ENCODE data around the gene TTC34. TPM values are rescaled to one million over a fixed set of nuclear protein-coding genes. Genes with fewer than 3 reads are reported as not detected.

The TTC34 gene
- total RNA-seq, 2 experiments from 2014 or later, result 0.79 to 0.81 TPM

- peaks cover 6% of the 10 kb centered on the region for H3K36me3 Mint-ChIP-seq (ENCODE audit: low read depth)
- DNase-seq (no peak), ATAC-seq (no peak)
- no peak overlapping the region for H3K27ac Mint-ChIP-seq
- H3K4me1 Mint-ChIP-seq (ENCODE audit: low read depth), result no peaks in the 10 kb centered on the region
- peaks cover 36% of the 10 kb centered on the region for H3K27me3 Mint-ChIP-seq
- no peak overlapping the region for H3K4me3 Mint-ChIP-seq
- ChIA-PET POLR2A (no interaction called here), CTCF (no interaction called here)
- peaks cover 10% of the 10 kb centered on the region for H3K9me3 Mint-ChIP-seq
- TF ChIP-seq, protein P1, sequence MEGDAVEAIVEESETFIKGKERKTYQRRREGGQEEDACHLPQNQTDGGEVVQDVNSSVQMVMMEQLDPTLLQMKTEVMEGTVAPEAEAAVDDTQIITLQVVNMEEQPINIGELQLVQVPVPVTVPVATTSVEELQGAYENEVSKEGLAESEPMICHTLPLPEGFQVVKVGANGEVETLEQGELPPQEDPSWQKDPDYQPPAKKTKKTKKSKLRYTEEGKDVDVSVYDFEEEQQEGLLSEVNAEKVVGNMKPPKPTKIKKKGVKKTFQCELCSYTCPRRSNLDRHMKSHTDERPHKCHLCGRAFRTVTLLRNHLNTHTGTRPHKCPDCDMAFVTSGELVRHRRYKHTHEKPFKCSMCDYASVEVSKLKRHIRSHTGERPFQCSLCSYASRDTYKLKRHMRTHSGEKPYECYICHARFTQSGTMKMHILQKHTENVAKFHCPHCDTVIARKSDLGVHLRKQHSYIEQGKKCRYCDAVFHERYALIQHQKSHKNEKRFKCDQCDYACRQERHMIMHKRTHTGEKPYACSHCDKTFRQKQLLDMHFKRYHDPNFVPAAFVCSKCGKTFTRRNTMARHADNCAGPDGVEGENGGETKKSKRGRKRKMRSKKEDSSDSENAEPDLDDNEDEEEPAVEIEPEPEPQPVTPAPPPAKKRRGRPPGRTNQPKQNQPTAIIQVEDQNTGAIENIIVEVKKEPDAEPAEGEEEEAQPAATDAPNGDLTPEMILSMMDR (IDR thresholded peaks at IDR 0.05), result no peak
- intact Hi-C loops (cut with micrococcal nuclease), result no loop called here
Observed at GRCh38 chr1:2650967-2651645, 150.4 kb downstream of the TTC34 start.

DNA sequence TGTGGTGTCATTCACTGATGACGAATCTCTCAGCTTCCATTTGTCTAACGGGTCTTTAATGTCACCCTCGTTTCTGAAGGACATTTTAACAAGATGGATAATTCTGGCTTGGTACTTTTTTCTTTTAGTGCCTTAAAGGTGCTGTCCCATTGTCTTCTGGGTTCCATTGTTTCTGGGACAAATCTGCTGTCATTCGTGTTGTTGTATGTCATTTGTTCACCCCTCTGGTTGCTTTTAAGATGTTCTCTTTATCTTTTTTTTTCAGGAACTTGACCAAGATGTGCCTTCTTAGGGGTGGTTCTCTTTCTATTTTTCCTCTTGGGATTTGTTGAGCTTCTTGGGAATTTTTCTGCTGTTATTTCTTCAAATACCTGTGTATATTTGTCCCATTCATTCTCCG lies 154.7 kb downstream of the TTC34 start:
- ATAC-seq (no peak), DNase-seq (no peak)
- POLR2A ChIA-PET, result interaction anchor here (0.6 to 1.9 kb wide), 2 partner anchors 69 to 352 kb away, joined by 3 to 4 read pairs; no protein-coding TSS in a partner anchor
- CTCF ChIA-PET, result interaction anchor here (0.9 kb wide), 2 partner anchors 9 to 90 kb away, joined by 3 read pairs; partner anchors contain the start of gene TNFRSF14
- TF ChIP-seq, protein P1 (IDR thresholded peaks at IDR 0.05), result no peak
- Mint-ChIP-seq H3K4me3 (no peak overlapping the region), H3K4me1 (ENCODE audit: low read depth) (peaks cover 7% of the 10 kb centered on the region), H3K9me3 (peaks cover 12% of the 10 kb centered on the region), H3K36me3 (ENCODE audit: low read depth) (peaks cover 6% of the 10 kb centered on the region), H3K27ac (no peak overlapping the region), H3K27me3 (no peaks in the 10 kb centered on the region)
- intact Hi-C loops (cut with micrococcal nuclease), result loop anchor here (10.0 kb wide), 2 partner anchors 62 to 92 kb away; partner anchors contain the start of genes PRXL2B and TNFRSF14

- no peaks in the 10 kb centered on the region for H3K27me3 Mint-ChIP-seq
- ChIA-PET CTCF (interaction anchor here (0.9 kb wide), 1 partner anchor 89 kb away, joined by 3 read pairs; the partner anchor contains the start of gene TNFRSF14), POLR2A (interaction anchor here (0.8 to 1.9 kb wide), 2 partner anchors 67 to 129 kb away, joined by 3 to 4 read pairs; no protein-coding TSS in a partner anchor)
- H3K27ac Mint-ChIP-seq, result no peak overlapping the region
- intact Hi-C loops (cut with micrococcal nuclease), result loop anchor here (10.0 kb wide), 2 partner anchors 61 to 91 kb away; partner anchors contain the start of genes PRXL2B and TNFRSF14
- peaks cover 7% of the 10 kb centered on the region for H3K4me1 Mint-ChIP-seq (ENCODE audit: low read depth)
- H3K4me3 Mint-ChIP-seq, result no peak overlapping the region
- TF ChIP-seq, protein P1 (IDR thresholded peaks at IDR 0.05), result no peak
- ATAC-seq (no peak), DNase-seq (no peak)
- H3K36me3 Mint-ChIP-seq (ENCODE audit: low read depth), result peaks cover 6% of the 10 kb centered on the region
- H3K9me3 Mint-ChIP-seq, result peaks cover 12% of the 10 kb centered on the region
Observed at GRCh38 chr1:2645776-2646175, 155.7 kb downstream of the TTC34 start.

- intact Hi-C loops (cut with micrococcal nuclease), result loop anchor here (10.0 kb wide), 2 partner anchors 60 to 90 kb away; partner anchors contain the start of genes PRXL2B and TNFRSF14
- Mint-ChIP-seq H3K27me3 (no peaks in the 10 kb centered on the region), H3K27ac (no peak overlapping the region), H3K4me1 (ENCODE audit: low read depth) (peaks cover 7% of the 10 kb centered on the region), H3K36me3 (ENCODE audit: low read depth) (peaks cover 6% of the 10 kb centered on the region), H3K4me3 (no peak overlapping the region), H3K9me3 (peaks cover 12% of the 10 kb centered on the region)
- DNase-seq (no peak), ATAC-seq (no peak)
- ChIA-PET POLR2A (interaction anchor here (0.8 to 1.9 kb wide), 3 partner anchors 17 to 128 kb away, joined by 3 to 4 read pairs (median 3); no protein-coding TSS in a partner anchor), CTCF (no interaction called here)
- TF ChIP-seq, protein P1 (IDR thresholded peaks at IDR 0.05), result no peak
Observed at GRCh38 chr1:2645143-2645542, 156.3 kb downstream of the TTC34 start.

DNA sequence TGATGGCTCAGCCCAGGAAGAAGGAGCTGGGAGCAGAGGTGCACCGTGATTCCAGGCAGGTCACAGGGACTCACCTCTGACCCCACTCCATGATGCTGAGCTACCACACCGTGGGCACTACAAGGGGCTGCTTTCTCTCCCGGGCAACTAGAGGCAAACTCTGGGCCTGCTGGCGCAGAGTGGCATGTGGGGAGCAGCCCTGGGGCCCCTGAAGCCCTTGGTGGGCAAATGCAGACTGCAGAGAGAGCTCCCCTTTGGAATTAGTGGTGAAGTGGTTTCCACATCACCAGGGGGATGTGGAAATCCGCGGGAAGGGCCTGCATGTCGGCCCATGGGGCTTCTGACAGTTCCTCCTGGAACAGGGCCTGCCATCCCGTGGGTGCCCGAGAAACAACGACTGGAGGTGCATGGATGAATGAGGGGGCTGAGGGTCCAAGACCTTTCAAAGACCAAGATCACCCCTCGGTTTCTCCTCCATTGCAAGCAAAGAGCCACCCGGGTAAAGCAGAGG lies 156.8 kb downstream of the TTC34 start:
- no peak for DNase-seq
- Mint-ChIP-seq H3K27me3 (no peaks in the 10 kb centered on the region), H3K4me1 (ENCODE audit: low read depth) (peaks cover 7% of the 10 kb centered on the region), H3K9me3 (peaks cover 12% of the 10 kb centered on the region), H3K4me3 (no peak overlapping the region), H3K36me3 (ENCODE audit: low read depth) (peaks cover 6% of the 10 kb centered on the region), H3K27ac (no peak overlapping the region)
- POLR2A ChIA-PET, result interaction anchor here (1.0 kb wide), 1 partner anchor 17 kb away, joined by 3 read pairs; no protein-coding TSS in a partner anchor
- intact Hi-C loops (cut with micrococcal nuclease), result loop anchor here (10.0 kb wide), 2 partner anchors 60 to 90 kb away; partner anchors contain the start of genes PRXL2B and TNFRSF14
- CTCF ChIA-PET, result no interaction called here
- no peak for ATAC-seq
- TF ChIP-seq, protein P1 (IDR thresholded peaks at IDR 0.05), result no peak
